Nephron progenitor cell (in vitro differentiated cells): ENCODE data around the gene TIMP3.
A peak's percentile ranks its signal among the peaks of the same experiment; 100 is the strongest.

Experiments
- DNase-seq: peaks from one replicate; pipeline ENCODE4 v3.0.0; 2021
- H3K27ac Mint-ChIP-seq: 2 replicates; pipeline ENCODE4 v1.8.0; 2021; ENCODE audit warnings: mild to moderate bottlenecking, moderate library complexity, mixed read lengths
- H3K27me3 Mint-ChIP-seq: 2 replicates; pipeline ENCODE4 v1.8.0; 2021; ENCODE audit warnings: mild to moderate bottlenecking, low read depth, mixed read lengths; ENCODE audit not compliant: poor library complexity
- H3K36me3 Mint-ChIP-seq: 2 replicates; pipeline ENCODE4 v1.8.0; 2021; ENCODE audit warnings: low read depth, mixed read lengths
- H3K4me1 Mint-ChIP-seq: 2 replicates; pipeline ENCODE4 v1.8.0; 2021; ENCODE audit warnings: mixed read lengths
- H3K4me3 Mint-ChIP-seq: 2 replicates; pipeline ENCODE4 v1.8.0; 2021; ENCODE audit warnings: mild to moderate bottlenecking, moderate library complexity, mixed read lengths
- H3K9me3 Mint-ChIP-seq: 2 replicates; pipeline ENCODE4 v1.8.0; 2021; ENCODE audit warnings: mild to moderate bottlenecking, moderate library complexity, mixed read lengths
- TF ChIP-seq, protein P1 (sequence below): fragments of 200-600 bp; sonication (generic); IDR thresholded peaks from 2 replicates; pipeline ENCODE4 v1.5.0; 2021; ENCODE audit warnings: antibody characterized with exemption

Gene TIMP3

DNA sequence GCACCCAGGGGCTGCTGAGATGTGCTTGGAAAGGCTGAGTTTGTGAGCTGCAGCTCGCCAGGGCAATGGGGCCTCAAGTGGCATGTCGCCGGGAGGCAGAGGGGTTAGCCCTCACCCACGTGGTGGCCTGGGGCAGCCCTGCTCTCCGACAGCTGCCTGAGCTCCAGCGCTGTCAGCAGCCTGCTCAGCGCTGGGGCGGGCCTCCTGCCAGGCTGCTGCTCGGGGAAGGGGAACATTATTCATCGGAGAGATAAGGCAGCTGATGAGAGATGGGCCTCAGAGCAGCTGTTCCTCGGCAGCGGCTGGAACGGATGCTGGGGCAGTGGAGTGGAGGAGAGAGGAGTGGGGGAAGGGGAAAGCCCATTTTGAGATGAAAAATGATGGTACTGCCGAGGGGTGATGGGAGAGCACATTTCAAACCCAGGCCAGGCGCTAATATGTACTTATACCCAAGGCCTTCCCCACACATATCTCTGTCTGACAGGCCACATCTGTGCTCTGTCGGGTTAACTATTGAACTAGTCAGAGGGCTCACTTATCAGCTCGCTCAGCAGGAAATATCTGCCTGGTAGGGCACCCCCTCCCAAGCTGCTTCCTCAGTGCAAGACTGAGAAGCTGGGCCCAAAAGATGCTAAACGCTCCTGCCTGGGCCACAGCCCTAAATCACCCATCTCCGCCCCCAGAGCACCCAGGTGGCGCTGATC, 79.5 kb downstream of the TIMP3 start:
- DNase-seq: peak; percentile 42
- Mint-ChIP-seq H3K27me3 (peaks cover 8% of the 10 kb centered on the region), H3K4me3 (peak overlapping the region; percentile 44), H3K27ac (peak overlapping the region; percentile 88), H3K36me3 (no peaks in the 10 kb centered on the region), H3K9me3 (no peaks in the 10 kb centered on the region), H3K4me1 (peaks cover 46% of the 10 kb centered on the region)
- TF ChIP-seq, protein P1, sequence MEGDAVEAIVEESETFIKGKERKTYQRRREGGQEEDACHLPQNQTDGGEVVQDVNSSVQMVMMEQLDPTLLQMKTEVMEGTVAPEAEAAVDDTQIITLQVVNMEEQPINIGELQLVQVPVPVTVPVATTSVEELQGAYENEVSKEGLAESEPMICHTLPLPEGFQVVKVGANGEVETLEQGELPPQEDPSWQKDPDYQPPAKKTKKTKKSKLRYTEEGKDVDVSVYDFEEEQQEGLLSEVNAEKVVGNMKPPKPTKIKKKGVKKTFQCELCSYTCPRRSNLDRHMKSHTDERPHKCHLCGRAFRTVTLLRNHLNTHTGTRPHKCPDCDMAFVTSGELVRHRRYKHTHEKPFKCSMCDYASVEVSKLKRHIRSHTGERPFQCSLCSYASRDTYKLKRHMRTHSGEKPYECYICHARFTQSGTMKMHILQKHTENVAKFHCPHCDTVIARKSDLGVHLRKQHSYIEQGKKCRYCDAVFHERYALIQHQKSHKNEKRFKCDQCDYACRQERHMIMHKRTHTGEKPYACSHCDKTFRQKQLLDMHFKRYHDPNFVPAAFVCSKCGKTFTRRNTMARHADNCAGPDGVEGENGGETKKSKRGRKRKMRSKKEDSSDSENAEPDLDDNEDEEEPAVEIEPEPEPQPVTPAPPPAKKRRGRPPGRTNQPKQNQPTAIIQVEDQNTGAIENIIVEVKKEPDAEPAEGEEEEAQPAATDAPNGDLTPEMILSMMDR: no peak

GRCh38 chr22:32882360-32882755, 80.9 kb downstream of the TIMP3 start:
- H3K27ac Mint-ChIP-seq: peak overlapping the region; percentile 45
- peaks cover 53% of the 10 kb centered on the region for H3K4me1 Mint-ChIP-seq
- H3K27me3 Mint-ChIP-seq: peaks cover 3% of the 10 kb centered on the region
- no peaks in the 10 kb centered on the region for H3K9me3 Mint-ChIP-seq
- no peak for DNase-seq
- TF ChIP-seq, protein P1: no peak
- H3K36me3 Mint-ChIP-seq: no peaks in the 10 kb centered on the region
- no peak overlapping the region for H3K4me3 Mint-ChIP-seq

- peaks cover 53% of the 10 kb centered on the region for H3K4me1 Mint-ChIP-seq
- H3K27ac Mint-ChIP-seq: no peak overlapping the region
- H3K27me3 Mint-ChIP-seq: peaks cover 3% of the 10 kb centered on the region
- no peaks in the 10 kb centered on the region for H3K36me3 Mint-ChIP-seq
- H3K9me3 Mint-ChIP-seq: no peaks in the 10 kb centered on the region
- H3K4me3 Mint-ChIP-seq: no peak overlapping the region
- TF ChIP-seq, protein P1: no peak
- DNase-seq: peak; percentile 9
Observed at GRCh38 chr22:32882774-32883530, 81.4 kb downstream of the TIMP3 start.

DNA sequence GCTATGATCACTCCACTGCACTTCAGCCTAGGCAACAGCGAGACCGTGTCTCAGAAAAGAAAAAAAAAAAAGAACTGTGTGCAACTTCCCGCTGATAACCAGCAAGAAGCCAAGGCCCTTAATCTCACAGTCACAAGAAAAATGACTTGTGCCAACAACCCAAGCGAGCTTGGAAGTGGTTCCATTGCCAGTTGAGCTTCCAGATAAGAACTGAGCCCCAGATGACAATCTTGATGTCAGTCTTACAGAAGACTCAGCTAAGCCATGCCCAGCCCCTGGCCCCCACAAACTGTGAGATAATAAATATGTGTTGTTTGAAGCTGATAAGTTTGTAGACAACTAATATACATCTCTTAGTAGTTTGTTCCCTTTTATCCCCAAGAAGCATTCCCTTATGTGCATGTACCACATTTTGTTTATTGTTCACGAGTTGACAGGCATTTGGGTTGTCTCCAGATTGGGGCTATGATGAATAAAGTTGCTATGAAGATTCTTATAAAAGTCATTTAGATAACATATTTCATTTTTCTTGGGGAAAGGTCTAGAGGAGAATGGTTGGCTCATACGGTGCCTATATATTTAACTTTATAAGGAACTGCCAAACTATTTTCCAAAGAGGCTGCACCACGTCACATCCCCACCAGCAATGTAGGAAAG, 85.9 kb downstream of the TIMP3 start:
- H3K9me3 Mint-ChIP-seq: no peaks in the 10 kb centered on the region
- no peaks in the 10 kb centered on the region for H3K36me3 Mint-ChIP-seq
- TF ChIP-seq, protein P1: no peak
- DNase-seq: no peak
- H3K27ac Mint-ChIP-seq: no peak overlapping the region
- peaks cover 10% of the 10 kb centered on the region for H3K27me3 Mint-ChIP-seq
- H3K4me3 Mint-ChIP-seq: no peak overlapping the region
- peaks cover 21% of the 10 kb centered on the region for H3K4me1 Mint-ChIP-seq

GRCh38 chr22:32888976-32889375, 87.5 kb downstream of the TIMP3 start:
- H3K36me3 Mint-ChIP-seq: no peaks in the 10 kb centered on the region
- H3K4me3 Mint-ChIP-seq: no peak overlapping the region
- peaks cover 13% of the 10 kb centered on the region for H3K27me3 Mint-ChIP-seq
- H3K27ac Mint-ChIP-seq: no peak overlapping the region
- H3K9me3 Mint-ChIP-seq: no peaks in the 10 kb centered on the region
- peaks cover 9% of the 10 kb centered on the region for H3K4me1 Mint-ChIP-seq
- DNase-seq: no peak
- TF ChIP-seq, protein P1: no peak
